ENCODE measurements around the gene ARRDC3. TPM values are rescaled to one million over a fixed set of nuclear protein-coding genes. Genes with fewer than 3 reads are reported as not detected.
"Not testable (repeated sequence)": the region's sequence is repeated elsewhere in the genome, so short reads cannot be mapped to it uniquely, and the experiment has no call there.

Gene ARRDC3
- polyA plus RNA-seq, 1 donor from 2014 or later: 297 TPM

- no peaks in the 10 kb centered on the region for H3F3A ChIP-seq (ENCODE audit: insufficient read depth, low read length, poor library complexity, severe bottlenecking)
- no peak overlapping the region for H3K9ac ChIP-seq (ENCODE audit: low read length)
- H3K4me2 ChIP-seq (ENCODE audit: low read length): no peak overlapping the region
- no peaks in the 10 kb centered on the region for H3K36me3 ChIP-seq (ENCODE audit: insufficient read depth, low read length)
- TF ChIP-seq EP300 (conservative IDR thresholded peaks at IDR 0.05; ENCODE audit: poor library complexity, severe bottlenecking) (no peak), CTCF (IDR thresholded peaks at IDR 0.05; ENCODE audit: poor library complexity, severe bottlenecking) (no peak), TAF1 (IDR thresholded peaks at IDR 0.05; ENCODE audit: low read depth) (no peak), EZH2 (IDR thresholded peaks at IDR 0.05; ENCODE audit: borderline replicate concordance, insufficient read depth, low read length, poor library complexity, severe bottlenecking) (no peak), POLR2AphosphoS5 (IDR thresholded peaks at IDR 0.05) (no peak)
- no peak overlapping the region for H3K27ac ChIP-seq (ENCODE audit: low read length)
- H3K9me3 ChIP-seq (ENCODE audit: low read length): no peaks in the 10 kb centered on the region
- no peak overlapping the region for H2AFZ ChIP-seq (ENCODE audit: low read depth, low read length)
- H3K4me3 ChIP-seq (ENCODE audit: low read length): no peak overlapping the region
- no peaks in the 10 kb centered on the region for H4K20me1 ChIP-seq (ENCODE audit: insufficient read depth)
- no peaks in the 10 kb centered on the region for H3K79me2 ChIP-seq (replicated peaks; ENCODE audit: insufficient read depth, low read length)
- H3K27me3 ChIP-seq (ENCODE audit: insufficient read depth, low read depth, low read length): no peaks in the 10 kb centered on the region
- H3K9me2 ChIP-seq (ENCODE audit: insufficient read depth, low read length): no peaks in the 10 kb centered on the region
Observed at GRCh38 chr5:91390268-91390667, 7.2 kb upstream of the ARRDC3 start.

GRCh38 chr5:91389555-91389954 is 6.4 kb upstream of the ARRDC3 start:
- H3K9ac ChIP-seq (ENCODE audit: low read length); H3K4me3 ChIP-seq (ENCODE audit: low read length); H3K4me2 ChIP-seq (ENCODE audit: low read length); H3K36me3 ChIP-seq (ENCODE audit: insufficient read depth, low read length); H3K9me3 ChIP-seq (ENCODE audit: low read length); H3F3A ChIP-seq (ENCODE audit: insufficient read depth, low read length, poor library complexity, severe bottlenecking); H3K27me3 ChIP-seq (ENCODE audit: insufficient read depth, low read depth, low read length); H3K27ac ChIP-seq (ENCODE audit: low read length); H2AFZ ChIP-seq (ENCODE audit: low read depth, low read length); H3K79me2 ChIP-seq (replicated peaks; ENCODE audit: insufficient read depth, low read length); H3K9me2 ChIP-seq (ENCODE audit: insufficient read depth, low read length); H4K20me1 ChIP-seq (ENCODE audit: insufficient read depth): not testable (repeated sequence)

- H3K79me2 ChIP-seq (replicated peaks; ENCODE audit: insufficient read depth, low read length): peaks cover 8% of the 10 kb centered on the region
- peaks cover 10% of the 10 kb centered on the region for H3F3A ChIP-seq (ENCODE audit: insufficient read depth, low read length, poor library complexity, severe bottlenecking)
- H2AFZ ChIP-seq (ENCODE audit: low read depth, low read length): no peak overlapping the region
- H3K9ac ChIP-seq (ENCODE audit: low read length): no peak overlapping the region
- TF ChIP-seq TAF1 (IDR thresholded peaks at IDR 0.05; ENCODE audit: low read depth) (no peak), RAD21 (conservative IDR thresholded peaks at IDR 0.05) (no peak), MXI1 (conservative IDR thresholded peaks at IDR 0.05; ENCODE audit: poor library complexity, severe bottlenecking) (no peak), SMC3 (conservative IDR thresholded peaks at IDR 0.05; ENCODE audit: poor library complexity) (no peak), EZH2 (IDR thresholded peaks at IDR 0.05; ENCODE audit: borderline replicate concordance, insufficient read depth, low read length, poor library complexity, severe bottlenecking) (no peak), POLR2AphosphoS5 (IDR thresholded peaks at IDR 0.05) (no peak), EP300 (conservative IDR thresholded peaks at IDR 0.05; ENCODE audit: poor library complexity, severe bottlenecking) (no peak)
- no peak overlapping the region for H3K27ac ChIP-seq (ENCODE audit: low read length)
- H3K9me2 ChIP-seq (ENCODE audit: insufficient read depth, low read length): no peaks in the 10 kb centered on the region
- H3K27me3 ChIP-seq (ENCODE audit: insufficient read depth, low read depth, low read length): no peaks in the 10 kb centered on the region
- H3K36me3 ChIP-seq (ENCODE audit: insufficient read depth, low read length): no peaks in the 10 kb centered on the region
- no peak overlapping the region for H3K4me3 ChIP-seq (ENCODE audit: low read length)
- no peaks in the 10 kb centered on the region for H3K9me3 ChIP-seq (ENCODE audit: low read length)
- H3K4me2 ChIP-seq (ENCODE audit: low read length): no peak overlapping the region
- no peaks in the 10 kb centered on the region for H4K20me1 ChIP-seq (ENCODE audit: insufficient read depth)
Observed at GRCh38 chr5:91388362-91388761, 5.2 kb upstream of the ARRDC3 start.

GRCh38 chr5:91386120-91386519 is 3.0 kb upstream of the ARRDC3 start:
- TF ChIP-seq CTCF (IDR thresholded peaks at IDR 0.05; ENCODE audit: poor library complexity, severe bottlenecking) (peak; percentile 25), RAD21 (conservative IDR thresholded peaks at IDR 0.05) (no peak)
- Histone ChIP-seq H3K27me3 (ENCODE audit: insufficient read depth, low read depth, low read length) (no peaks in the 10 kb centered on the region), H4K20me1 (ENCODE audit: insufficient read depth) (no peaks in the 10 kb centered on the region), H3K9ac (ENCODE audit: low read length) (no peak overlapping the region), H2AFZ (ENCODE audit: low read depth, low read length) (no peak overlapping the region), H3K27ac (ENCODE audit: low read length) (no peak overlapping the region), H3K4me3 (ENCODE audit: low read length) (no peak overlapping the region), H3K79me2 (replicated peaks; ENCODE audit: insufficient read depth, low read length) (peaks cover 28% of the 10 kb centered on the region), H3K9me3 (ENCODE audit: low read length) (no peaks in the 10 kb centered on the region), H3F3A (ENCODE audit: insufficient read depth, low read length, poor library complexity, severe bottlenecking) (peaks cover 15% of the 10 kb centered on the region), H3K9me2 (ENCODE audit: insufficient read depth, low read length) (no peaks in the 10 kb centered on the region), H3K36me3 (ENCODE audit: insufficient read depth, low read length) (no peaks in the 10 kb centered on the region), H3K4me2 (ENCODE audit: low read length) (no peak overlapping the region)

GRCh38 chr5:91385596-91385995 is 2.5 kb upstream of the ARRDC3 start:
- not testable (repeated sequence) for H3K4me2 ChIP-seq (ENCODE audit: low read length); H2AFZ ChIP-seq (ENCODE audit: low read depth, low read length); H3K36me3 ChIP-seq (ENCODE audit: insufficient read depth, low read length); H3K9ac ChIP-seq (ENCODE audit: low read length); H3K4me3 ChIP-seq (ENCODE audit: low read length); H3K9me2 ChIP-seq (ENCODE audit: insufficient read depth, low read length); H3K9me3 ChIP-seq (ENCODE audit: low read length); H4K20me1 ChIP-seq (ENCODE audit: insufficient read depth); H3K27ac ChIP-seq (ENCODE audit: low read length); H3K27me3 ChIP-seq (ENCODE audit: insufficient read depth, low read depth, low read length)
- H3F3A ChIP-seq (ENCODE audit: insufficient read depth, low read length, poor library complexity, severe bottlenecking): peaks cover 15% of the 10 kb centered on the region
- H3K79me2 ChIP-seq (replicated peaks; ENCODE audit: insufficient read depth, low read length): peaks cover 31% of the 10 kb centered on the region

Measured in neural cell (in vitro differentiated cells).